ENCODE results near the gene STMND1. TPM values are rescaled to one million over a fixed set of nuclear protein-coding genes. Genes with fewer than 3 reads are reported as not detected.

Gene STMND1
- total RNA-seq, 8 experiments from 2014 or later = 0.05 to 0.62 (median 0.23) TPM; not detected in 2

- in situ Hi-C loops (cut with MboI; ENCODE audit: low pct_unique_long_range_greater_than_20kb in 2 of 9, low sequenced_read_pairs in 9 of 9, unreplicated experiment in 9 of 9) = loop anchor here (10.0 to 25.0 kb wide), 6 partner anchors 433 to 1160 kb away; partner anchors contain the start of gene NHLRC1 (in 1 of the 9)
- Histone ChIP-seq H3K27ac (no peak overlapping the region), H3K4me3 (no peak overlapping the region), H3K4me1 (replicated peaks in 1 of 2) (peaks cover 0 to 3% of the 10 kb centered on the region in 2 donors)
- WGBS, 10 experiments = 27 to 100% (median 80%) methylated on average over 1 to 3 of the region's 3 CpGs
- ATAC-seq (replicated peaks in 6 of 8) = no peak
Measured at GRCh38 chr6:17151888-17152287, 50.0 kb downstream of the STMND1 start.

- no peak for ATAC-seq (replicated peaks in 6 of 8)
- in situ Hi-C loops (cut with MboI; ENCODE audit: low pct_unique_long_range_greater_than_20kb in 2 of 9, low sequenced_read_pairs in 9 of 9, unreplicated experiment in 9 of 9) = loop anchor here (10.0 to 25.0 kb wide), 6 partner anchors 432 to 1160 kb away; partner anchors contain the start of gene NHLRC1 (in 1 of the 9)
- Histone ChIP-seq H3K4me1 (replicated peaks in 1 of 2) (peaks cover 0 to 3% of the 10 kb centered on the region in 2 donors), H3K4me3 (no peak overlapping the region), H3K27ac (no peak overlapping the region)
Measured at GRCh38 chr6:17152703-17153102, 50.9 kb downstream of the STMND1 start.

DNA sequence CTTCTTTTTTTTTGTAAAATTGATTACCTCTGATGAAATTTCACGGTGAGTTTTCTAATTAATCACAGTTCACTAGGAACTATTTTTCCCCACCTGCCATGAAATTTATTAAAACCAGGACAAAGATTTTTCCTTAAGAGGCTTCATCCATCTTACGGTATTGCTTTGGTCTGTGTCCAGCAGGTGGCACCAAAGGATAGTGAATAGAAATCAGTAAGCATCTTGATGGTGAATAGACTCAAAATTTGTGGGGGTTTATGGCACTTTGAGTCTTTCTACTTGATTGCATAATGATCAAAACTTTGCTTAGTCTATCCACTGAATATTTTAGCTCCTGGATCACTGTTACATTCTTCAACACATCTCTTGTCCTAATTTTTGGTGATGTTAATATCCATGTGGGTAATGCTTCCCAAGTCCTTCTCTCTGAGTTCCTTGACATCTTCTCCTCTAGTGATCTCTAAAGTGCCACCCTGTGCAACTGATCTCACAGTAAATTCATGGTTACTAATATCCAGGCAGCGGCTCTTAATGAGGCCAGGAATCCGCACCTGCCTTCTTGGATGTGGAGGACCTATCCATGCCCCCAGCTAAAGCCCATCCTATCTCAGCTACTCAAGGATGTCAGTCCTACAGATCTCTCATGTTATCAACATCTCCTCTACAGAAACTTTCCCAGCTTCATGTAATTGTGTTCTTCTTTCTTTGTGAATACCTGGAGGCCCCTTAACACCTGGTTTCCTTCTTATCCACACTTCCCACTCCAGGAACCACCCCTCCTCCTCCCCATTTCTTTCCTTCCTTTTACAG, 54.5 kb downstream of the STMND1 start:
- Histone ChIP-seq H3K27ac (no peak overlapping the region), H3K4me3 (no peak overlapping the region), H3K4me1 (replicated peaks in 1 of 2) (no peaks in the 10 kb centered on the region)
- WGBS, 10 experiments = 0 to 33% (median 8%) methylated on average over 1 to 4 of the region's 4 CpGs
- ATAC-seq (replicated peaks in 6 of 8) = peak; percentile 55 to 80 (median 68)
- in situ Hi-C loops (cut with MboI; ENCODE audit: low pct_unique_long_range_greater_than_20kb in 2 of 9, low sequenced_read_pairs in 9 of 9, unreplicated experiment in 9 of 9) = loop anchor here (10.0 to 25.0 kb wide), 6 partner anchors 428 to 1156 kb away; partner anchors contain the start of gene NHLRC1 (in 1 of the 9)

DNA sequence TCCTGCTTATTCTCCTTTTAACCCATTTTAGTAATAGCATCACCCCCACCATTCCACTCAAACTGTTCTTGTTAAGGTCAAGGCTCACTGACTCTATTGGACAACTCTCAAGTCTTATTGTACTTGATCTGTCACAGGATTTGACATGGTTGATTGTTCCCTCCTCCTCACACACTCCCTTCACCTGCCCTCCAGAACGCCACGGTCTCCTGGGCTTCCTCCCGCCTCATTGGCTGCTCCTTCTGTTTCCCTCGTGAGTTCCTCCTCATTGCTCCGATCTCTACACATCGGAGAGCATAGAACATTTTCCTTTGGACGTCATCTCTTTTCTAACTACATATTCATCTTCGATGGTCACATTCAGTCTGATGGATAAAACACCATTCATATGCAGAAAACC, 55.1 kb downstream of the STMND1 start:
- 29 to 100% (median 77%) methylated on average over 1 to 8 of the region's 8 CpGs for WGBS, 10 experiments
- Histone ChIP-seq H3K4me3 (no peak overlapping the region), H3K27ac (no peak overlapping the region), H3K4me1 (replicated peaks in 1 of 2) (no peaks in the 10 kb centered on the region)
- in situ Hi-C loops (cut with MboI; ENCODE audit: low pct_unique_long_range_greater_than_20kb in 2 of 9, low sequenced_read_pairs in 9 of 9, unreplicated experiment in 9 of 9) = loop anchor here (10.0 to 25.0 kb wide), 6 partner anchors 428 to 1155 kb away; partner anchors contain the start of gene NHLRC1 (in 1 of the 9)
- no peak for ATAC-seq (replicated peaks in 6 of 8)

- no peak for ATAC-seq (replicated peaks in 6 of 8)
- in situ Hi-C loops (cut with MboI; ENCODE audit: low pct_unique_long_range_greater_than_20kb in 2 of 9, low sequenced_read_pairs in 9 of 9, unreplicated experiment in 9 of 9) = loop anchor here (10.0 to 25.0 kb wide), 6 partner anchors 427 to 1155 kb away; partner anchors contain the start of gene NHLRC1 (in 1 of the 9)
- WGBS, 10 experiments = 14 to 100% (median 51%) methylated on average over 1 to 2 of the region's 2 CpGs
Measured at GRCh38 chr6:17157617-17158016, 55.8 kb downstream of the STMND1 start.

DNA sequence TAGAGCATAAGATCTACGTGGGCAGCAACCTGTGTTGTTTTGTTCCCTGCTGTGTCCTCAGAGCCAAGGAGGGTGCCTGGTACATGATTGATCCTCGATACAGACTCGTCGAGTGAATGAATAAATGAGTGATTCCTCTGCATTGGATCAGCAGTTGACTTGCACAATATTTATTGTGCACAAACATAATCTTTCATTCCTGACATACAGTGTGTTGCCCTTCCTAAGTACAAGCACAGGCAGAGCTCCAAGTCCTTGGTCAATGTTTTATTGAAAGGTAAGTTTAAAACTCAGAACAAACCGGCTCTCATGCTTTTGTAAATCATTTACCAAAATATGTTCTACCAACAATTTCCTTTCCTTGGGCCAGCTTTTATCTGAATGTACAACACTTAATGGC, 57.4 kb downstream of the STMND1 start:
- in situ Hi-C loops (cut with MboI; ENCODE audit: low pct_unique_long_range_greater_than_20kb in 2 of 9, low sequenced_read_pairs in 9 of 9, unreplicated experiment in 9 of 9) = loop anchor here (10.0 to 25.0 kb wide), 6 partner anchors 426 to 1153 kb away; partner anchors contain the start of gene NHLRC1 (in 1 of the 9)
- Histone ChIP-seq H3K4me1 (replicated peaks in 1 of 2) (no peaks in the 10 kb centered on the region), H3K4me3 (no peak overlapping the region), H3K27ac (no peak overlapping the region)
- WGBS, 10 experiments = 19 to 100% (median 76%) methylated on average over 1 to 5 of the region's 5 CpGs; no CpG with 5 or more reads in 1 of the 10 experiments
- ATAC-seq (replicated peaks in 6 of 8) = no peak

More at GRCh38 chr6:17157617-17158016, 55.8 kb downstream of the STMND1 start:
- Histone ChIP-seq H3K4me3 (no peak overlapping the region), H3K27ac (no peak overlapping the region), H3K4me1 (replicated peaks in 1 of 2) (no peaks in the 10 kb centered on the region)

- H3K4me3 ChIP-seq = no peak overlapping the region
- ATAC-seq (replicated peaks in 6 of 8) = no peak
- in situ Hi-C loops (cut with MboI; ENCODE audit: low pct_unique_long_range_greater_than_20kb in 2 of 9, low sequenced_read_pairs in 9 of 9, unreplicated experiment in 9 of 9) = loop anchor here (25.0 kb wide), 4 partner anchors 426 to 1151 kb away; partner anchors contain the start of gene NHLRC1 (in 1 of the 9)
- H3K27ac ChIP-seq = no peak overlapping the region
- 20 to 100% (median 86%) methylated on average over 1 of the region's 2 CpGs; no CpG with 5 or more reads in 6 of the 10 experiments for WGBS, 10 experiments
- H3K4me1 ChIP-seq (replicated peaks in 1 of 2) = no peaks in the 10 kb centered on the region
Measured at GRCh38 chr6:17161076-17161475, 59.2 kb downstream of the STMND1 start.

DNA sequence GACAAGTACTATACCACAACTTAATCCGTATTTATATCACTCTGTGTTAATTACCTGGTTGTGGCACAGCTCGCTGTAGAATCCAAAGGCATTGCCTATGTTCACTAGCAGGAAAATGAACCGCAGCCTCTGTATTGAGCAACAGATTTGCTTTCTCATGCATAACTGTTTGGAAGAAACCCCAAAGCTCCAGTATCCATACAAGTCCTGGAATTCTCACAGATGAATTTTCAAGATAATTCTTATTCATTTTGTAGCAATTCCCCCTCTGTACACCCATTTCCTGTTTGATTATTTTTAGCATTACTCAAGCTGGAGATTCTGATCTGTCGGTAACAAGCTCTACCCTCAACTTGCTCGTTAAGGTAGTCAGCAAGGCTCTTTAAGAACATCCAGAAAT, 63.5 kb downstream of the STMND1 start:
- no peak overlapping the region for H3K27ac ChIP-seq
- ATAC-seq (replicated peaks in 6 of 8) = no peak
- no peak overlapping the region for H3K4me3 ChIP-seq
- H3K4me1 ChIP-seq (replicated peaks in 1 of 2) = no peaks in the 10 kb centered on the region
- in situ Hi-C loops (cut with MboI; ENCODE audit: low pct_unique_long_range_greater_than_20kb in 2 of 9, low sequenced_read_pairs in 9 of 9, unreplicated experiment in 9 of 9) = loop anchor here (25.0 kb wide), 4 partner anchors 422 to 1147 kb away; partner anchors contain the start of gene NHLRC1 (in 1 of the 9)
- WGBS, 10 experiments = 25 to 100% (median 86%) methylated on average over 1 to 5 of the region's 5 CpGs; no CpG with 5 or more reads in 1 of the 10 experiments

DNA sequence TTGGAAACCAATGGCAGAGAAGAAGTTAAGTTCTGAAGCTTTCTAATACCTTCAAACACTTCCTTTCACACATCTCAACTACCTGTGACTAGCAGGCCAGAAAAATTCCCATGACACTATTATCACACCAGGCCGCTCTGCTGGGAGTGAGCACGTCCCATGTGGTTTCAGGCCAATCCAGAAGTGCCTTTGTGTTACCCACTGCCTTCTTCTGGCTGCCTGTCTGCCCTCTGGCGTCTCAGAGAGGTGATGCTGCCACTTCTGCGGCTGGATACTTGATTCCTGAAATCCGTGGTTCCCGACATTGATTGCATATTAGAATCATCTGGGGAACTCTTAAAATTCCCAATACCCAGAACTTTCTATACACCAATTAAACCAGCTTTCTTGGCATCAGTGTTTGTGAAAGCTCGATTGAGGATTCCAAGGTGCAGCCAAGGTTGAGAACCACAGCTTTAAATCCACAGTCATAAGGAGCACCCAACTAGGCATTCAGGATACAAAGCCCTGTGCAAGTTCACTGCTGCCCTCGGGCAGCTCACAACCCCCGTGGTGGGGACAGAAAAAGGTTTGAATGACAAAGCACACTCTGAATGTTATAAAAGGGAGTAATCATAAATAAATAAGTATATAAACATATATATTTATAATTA, 65.6 kb downstream of the STMND1 start:
- 10 to 61% (median 39%) methylated on average over 2 to 7 of the region's 9 CpGs; no CpG with 5 or more reads in 2 of the 10 experiments for WGBS, 10 experiments
- in situ Hi-C loops (cut with MboI; ENCODE audit: low pct_unique_long_range_greater_than_20kb in 2 of 9, low sequenced_read_pairs in 9 of 9, unreplicated experiment in 9 of 9) = loop anchor here (25.0 kb wide), 4 partner anchors 420 to 1145 kb away; partner anchors contain the start of gene NHLRC1 (in 1 of the 9)
- H3K4me1 ChIP-seq (replicated peaks in 1 of 2) = no peaks in the 10 kb centered on the region
- no peak overlapping the region for H3K27ac ChIP-seq
- H3K4me3 ChIP-seq = no peak overlapping the region
- peak in 7 of 8 experiments; percentile 42 to 96 (median 70) for ATAC-seq (replicated peaks in 6 of 8)

- no peak overlapping the region for H3K4me3 ChIP-seq
- WGBS, 10 experiments = 40 to 100% (median 85%) methylated on average over 3 to 6 of the region's 6 CpGs; no CpG with 5 or more reads in 1 of the 10 experiments
- no peak overlapping the region for H3K27ac ChIP-seq
- in situ Hi-C loops (cut with MboI; ENCODE audit: low pct_unique_long_range_greater_than_20kb in 2 of 9, low sequenced_read_pairs in 9 of 9, unreplicated experiment in 9 of 9) = loop anchor here (25.0 kb wide), 4 partner anchors 418 to 1143 kb away; partner anchors contain the start of gene NHLRC1 (in 1 of the 9)
- no peaks in the 10 kb centered on the region for H3K4me1 ChIP-seq (replicated peaks in 1 of 2)
- no peak for ATAC-seq (replicated peaks in 6 of 8)
Measured at GRCh38 chr6:17169291-17169690, 67.4 kb downstream of the STMND1 start.

- no peak overlapping the region for H3K4me3 ChIP-seq
- no peak for ATAC-seq (replicated peaks in 6 of 8)
- H3K27ac ChIP-seq = no peak overlapping the region
- WGBS, 10 experiments = 50 to 100% (median 96%) methylated on average over 1 to 6 of the region's 6 CpGs; no CpG with 5 or more reads in 1 of the 10 experiments
- H3K4me1 ChIP-seq (replicated peaks in 1 of 2) = no peaks in the 10 kb centered on the region
- in situ Hi-C loops (cut with MboI; ENCODE audit: low pct_unique_long_range_greater_than_20kb in 2 of 9, low sequenced_read_pairs in 9 of 9, unreplicated experiment in 9 of 9) = loop anchor here (25.0 kb wide), 4 partner anchors 418 to 1143 kb away; partner anchors contain the start of gene NHLRC1 (in 1 of the 9)
Measured at GRCh38 chr6:17169711-17170110, 67.9 kb downstream of the STMND1 start.

- no peak overlapping the region for H3K4me3 ChIP-seq
- 8 to 88% (median 55%) methylated on average over 1 to 4 of the region's 4 CpGs; no CpG with 5 or more reads in 1 of the 10 experiments for WGBS, 10 experiments
- no peak overlapping the region for H3K27ac ChIP-seq
- peak in 3 of 8 experiments; percentile 57 to 84 (median 65) for ATAC-seq (replicated peaks in 6 of 8)
- in situ Hi-C loops (cut with MboI; ENCODE audit: low pct_unique_long_range_greater_than_20kb in 2 of 9, low sequenced_read_pairs in 9 of 9, unreplicated experiment in 9 of 9) = loop anchor here (25.0 kb wide), 4 partner anchors 414 to 1139 kb away; partner anchors contain the start of gene NHLRC1 (in 1 of the 9)
- no peaks in the 10 kb centered on the region for H3K4me1 ChIP-seq (replicated peaks in 1 of 2)
Measured at GRCh38 chr6:17172836-17173470, 71.1 kb downstream of the STMND1 start.

Measured in motor neuron (in vitro differentiated cells).